AG04450 (cell line): ENCODE measurements around the gene SYTL4. TPM values are rescaled to one million over a fixed set of nuclear protein-coding genes. Genes with fewer than 3 reads are reported as not detected.

Experiments
- CTCF ChIA-PET: fragments of 300-600, 350-600 bp; formaldehyde crosslinking; extraction: SDS; loops from one replicate; lab custom pipeline; 2022; ENCODE audit warnings: antibody characterized with exemption, inconsistent platforms; lab: Charles Lee
- POLR2A ChIA-PET: fragments of 350-600 bp; formaldehyde crosslinking; extraction: SDS; loops from one replicate; lab custom pipeline; 2021; ENCODE audit warnings: antibody characterized with exemption, inconsistent platforms; lab: Yijun Ruan, JAX
- DNase-seq: peaks from one replicate; pipeline ENCODE4 v3.0.0-alpha.2; 2011; ENCODE audit warnings: low read depth, low spot score
- H3K27ac ChIP-seq: one replicate; pipeline ENCODE4 v1.5.1; 2012; ENCODE audit warnings: low read depth, low read length, control low read depth
- H3K27me3 ChIP-seq: one replicate; pipeline ENCODE4 v1.6.0; 2012; ENCODE audit warnings: low read length; ENCODE audit not compliant: control insufficient read depth, insufficient read depth
- H3K4me3 ChIP-seq: 2 replicates; pipeline ENCODE4 v1.5.1; 2011; ENCODE audit warnings: mild to moderate bottlenecking, low read depth, low read length, control low read depth
- H3K9me3 ChIP-seq: 2 replicates; pipeline ENCODE4 v1.5.1; 2012; ENCODE audit warnings: low read length; ENCODE audit not compliant: control insufficient read depth, insufficient read depth
- CTCF ChIP-seq: IDR thresholded peaks from 2 replicates; pipeline ENCODE4 v1.5.1; 2011; ENCODE audit warnings: low read depth, low read length, control low read depth, inconsistent platforms
- polyA plus RNA-seq: library from polyadenylated mRNA; depleted of rRNA; stranded (reverse); fragments of >200 nt; gene quantifications from 2 replicates; pipeline ENCODE4 v1.2.3, GENCODE V29; 2011

Gene SYTL4
- polyA plus RNA-seq, 1 experiment = 5.3 TPM

- Histone ChIP-seq H3K4me3 (no peak overlapping the region), H3K27ac (peak overlapping the region; percentile 94), H3K27me3 (no peaks in the 10 kb centered on the region), H3K9me3 (no peaks in the 10 kb centered on the region)
- DNase-seq = no peak
- POLR2A ChIA-PET = no interaction called here
- CTCF ChIA-PET = interaction anchor here (1.8 to 2.1 kb wide), 2 partner anchors 12 to 28 kb away, joined by 5 to 7 read pairs; no protein-coding TSS in a partner anchor
- TF ChIP-seq CTCF = no peak
Measured at GRCh38 chrX:100643212-100643611, 88.7 kb downstream of the SYTL4 start.

GRCh38 chrX:100642290-100642689 lies 89.6 kb downstream of the SYTL4 start:
- ChIA-PET POLR2A (no interaction called here), CTCF (interaction anchor here (1.9 kb wide), 1 partner anchor 126 kb away, joined by 4 read pairs; no protein-coding TSS in a partner anchor)
- no peak overlapping the region for H3K27ac ChIP-seq
- DNase-seq = no peak
- no peaks in the 10 kb centered on the region for H3K9me3 ChIP-seq
- no peaks in the 10 kb centered on the region for H3K27me3 ChIP-seq
- no peak for TF ChIP-seq CTCF
- H3K4me3 ChIP-seq = no peak overlapping the region

GRCh38 chrX:100636321-100636991 lies 95.5 kb downstream of the SYTL4 start, which contains the start of gene TSPAN6:
Gene TSPAN6 (minus strand): TSS chrX:100636806. CDS start chrX:100636694, 112 bp downstream.
- H3K4me3 ChIP-seq = peak within 1 kb of the TSS; percentile 70
- TF ChIP-seq CTCF = peak; percentile 60
- ChIA-PET CTCF (interaction anchor here (1.0 to 4.0 kb wide), 16 partner anchors 9 to 132 kb away, joined by 3 to 49 read pairs (median 6); no protein-coding TSS in a partner anchor), POLR2A (interaction anchor here (0.7 to 1.7 kb wide), 2 partner anchors 9 to 13 kb away, joined by 3 to 11 read pairs; no protein-coding TSS in a partner anchor)
- H3K9me3 ChIP-seq = no peaks in the 10 kb centered on the region
- H3K27me3 ChIP-seq = no peaks in the 10 kb centered on the region
- no peak within 1 kb of the TSS for H3K27ac ChIP-seq
- DNase-seq = peak; percentile 57

GRCh38 chrX:100635989-100636320 lies 96.0 kb downstream of the SYTL4 start:
- Histone ChIP-seq H3K27ac (no peak overlapping the region), H3K9me3 (no peaks in the 10 kb centered on the region), H3K27me3 (no peaks in the 10 kb centered on the region), H3K4me3 (peak overlapping the region; percentile 70)
- no peak for DNase-seq
- ChIA-PET CTCF (interaction anchor here (2.0 to 4.0 kb wide), 5 partner anchors 12 to 133 kb away, joined by 13 to 49 read pairs (median 28); no protein-coding TSS in a partner anchor), POLR2A (interaction anchor here (0.7 to 1.7 kb wide), 2 partner anchors 9 to 13 kb away, joined by 3 to 11 read pairs; no protein-coding TSS in a partner anchor)
- no peak for TF ChIP-seq CTCF

GRCh38 chrX:100635040-100635439 lies 96.9 kb downstream of the SYTL4 start:
- POLR2A ChIA-PET = interaction anchor here (0.6 kb wide), 1 partner anchor 36 kb away, joined by 3 read pairs; no protein-coding TSS in a partner anchor
- TF ChIP-seq CTCF = no peak
- H3K4me3 ChIP-seq = peak overlapping the region; percentile 70; the same call in 1 of the 2 replicates
- H3K27me3 ChIP-seq = no peaks in the 10 kb centered on the region
- CTCF ChIA-PET = interaction anchor here (1.2 to 1.7 kb wide), 2 partner anchors 20 to 36 kb away, joined by 3 to 7 read pairs; no protein-coding TSS in a partner anchor
- no peaks in the 10 kb centered on the region for H3K9me3 ChIP-seq
- no peak overlapping the region for H3K27ac ChIP-seq
- no peak for DNase-seq
